GM21367 (cell line): Measurements from ENCODE around the gene RASSF9.

Experiments used
- ATAC-seq: cut with Tn5 transposase; IDR thresholded peaks from one replicate; pipeline ENCODE4 v1.9.1; 2021; ENCODE audit not compliant: unreplicated experiment

Gene RASSF9

GRCh38 chr12:85836197-85837090 is at the start of gene RASSF9:
Gene RASSF9, minus strand, starts transcription at chr12:85836409. Its CDS starts 208 bp downstream, at chr12:85836201.
- ATAC-seq, result no peak

DNA sequence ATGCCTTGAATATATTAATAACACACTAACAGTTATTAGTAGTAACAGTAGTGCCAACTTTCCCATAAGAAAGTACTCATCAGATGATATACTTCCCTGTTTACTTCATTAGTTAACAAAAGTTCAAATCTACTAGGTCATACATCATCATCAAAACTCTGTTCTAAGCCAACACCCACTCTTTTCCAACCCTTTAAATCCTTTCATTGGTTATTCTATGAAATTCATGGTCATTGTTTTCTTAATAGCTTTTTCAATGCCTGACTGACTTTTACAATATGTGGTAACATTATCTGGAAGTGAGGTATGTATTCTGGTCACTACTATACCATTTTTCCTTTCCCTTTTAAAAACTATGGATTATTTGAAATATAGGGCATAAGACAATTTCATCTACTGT is 47.6 kb upstream of the RASSF9 start:
- no peak for ATAC-seq

DNA sequence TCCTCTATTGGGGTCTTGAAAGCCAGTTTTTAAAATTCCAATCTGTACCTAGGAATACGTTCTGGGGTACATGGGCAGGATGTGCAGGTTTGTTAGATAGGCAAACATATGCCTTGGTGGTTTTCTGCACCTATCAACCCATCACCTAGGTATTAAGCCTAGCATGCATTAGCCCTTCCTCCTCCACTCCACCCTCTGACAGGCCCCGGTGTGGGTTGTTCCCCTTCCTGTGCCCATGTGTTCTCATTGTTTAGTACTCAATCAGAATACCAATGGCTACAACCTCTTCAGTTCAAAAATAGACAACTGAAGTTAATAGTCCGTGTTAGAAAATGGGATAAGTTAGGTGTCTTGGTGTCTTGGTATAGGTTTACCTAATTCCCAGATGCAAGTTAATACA is 41.2 kb upstream of the RASSF9 start:
- ATAC-seq, result no peak

GRCh38 chr12:85874031-85874461 is 37.8 kb upstream of the RASSF9 start, which contains the start of gene NTS:
Gene NTS, plus strand, starts transcription at chr12:85874295. Its CDS starts 109 bp downstream, at chr12:85874404.
- ATAC-seq, result peak; percentile 52

DNA sequence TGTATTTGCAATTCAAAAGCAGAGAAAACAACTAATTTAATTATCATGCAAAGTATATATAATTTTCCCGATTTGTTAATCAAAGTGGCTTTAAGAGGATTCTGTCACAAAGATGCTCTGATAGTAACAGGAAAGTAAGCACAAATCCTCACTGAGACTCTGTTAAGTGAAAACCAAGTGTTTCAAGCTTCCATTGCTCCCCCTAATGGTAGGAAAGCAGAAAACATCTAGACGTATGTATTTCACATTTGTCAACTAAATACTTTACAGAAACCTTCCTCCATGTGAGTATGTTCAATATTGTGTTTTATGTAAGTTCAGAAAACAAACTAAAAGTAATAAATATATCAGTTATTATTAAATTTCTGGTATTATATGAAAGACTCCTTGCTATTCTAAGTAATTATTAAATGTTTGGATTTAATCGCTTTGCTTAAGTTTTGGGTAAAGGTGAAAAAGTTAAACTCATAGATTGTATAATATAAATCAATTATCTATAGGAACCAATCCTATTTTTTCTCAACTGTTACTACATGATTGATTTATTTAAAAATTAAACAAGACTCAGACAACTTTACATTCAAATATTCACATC is 36.4 kb upstream of the RASSF9 start:
- ATAC-seq, result peak; percentile 85

DNA sequence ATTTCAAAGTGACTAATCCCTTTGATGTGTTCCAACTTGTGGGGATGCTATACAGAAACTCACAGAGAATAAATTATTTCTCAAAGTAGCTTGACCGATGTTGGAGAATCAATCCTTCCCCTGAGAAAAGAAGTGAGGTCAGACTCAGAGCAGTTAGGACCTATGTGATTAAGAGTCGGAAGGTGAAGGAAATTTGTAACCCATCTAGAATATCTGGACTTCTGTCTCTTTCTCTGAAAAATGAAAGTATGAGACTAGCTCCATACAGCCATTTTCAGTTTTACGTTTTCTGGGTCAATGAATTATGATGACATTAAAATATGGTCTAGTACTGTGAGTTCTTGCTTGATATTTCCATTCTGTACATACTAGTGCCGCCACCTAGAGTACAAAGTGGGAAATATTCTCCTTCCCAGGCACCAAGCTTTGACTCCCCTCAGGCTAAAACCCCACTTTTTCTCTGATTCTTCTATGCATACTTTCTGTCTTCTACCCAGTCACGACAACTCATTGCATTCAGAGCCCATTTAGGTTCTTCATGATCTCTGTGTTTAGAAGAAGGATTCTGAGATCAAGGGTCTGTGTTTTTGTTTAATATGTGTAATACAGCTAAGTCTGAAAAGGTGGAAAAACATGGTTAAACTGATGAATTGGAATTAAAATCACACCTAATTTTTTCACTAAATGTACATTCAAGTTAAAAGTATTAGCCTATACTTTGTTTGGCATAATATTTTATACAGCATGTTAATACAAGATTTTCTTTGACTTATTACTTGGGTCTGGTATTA is 31.0 kb upstream of the RASSF9 start:
- ATAC-seq, result peak; percentile 98

GRCh38 chr12:85865890-85866289 is 29.7 kb upstream of the RASSF9 start:
- ATAC-seq, result no peak

DNA sequence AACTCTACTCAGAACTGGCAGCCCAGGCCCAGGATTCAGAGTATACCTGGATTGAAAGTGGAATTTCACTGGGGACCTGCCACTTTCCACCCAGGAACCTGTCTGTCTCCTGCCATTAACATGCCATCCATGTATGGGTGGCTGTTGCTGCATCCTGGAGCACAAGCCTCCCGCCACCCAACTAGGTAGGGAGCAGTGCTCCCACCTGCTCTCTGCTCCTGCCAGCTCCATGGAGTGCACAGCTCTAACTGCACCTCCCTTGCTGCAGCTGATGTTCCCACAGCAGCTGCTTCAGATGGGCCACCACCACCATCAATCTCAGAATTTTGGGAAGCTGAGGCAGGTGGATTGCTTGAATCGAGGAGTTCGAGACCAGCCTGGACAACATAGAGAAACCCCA is 20.8 kb upstream of the RASSF9 start:
- no peak for ATAC-seq

- ATAC-seq, result no peak
These were observed 19.1 kb upstream of the RASSF9 start for GRCh38 chr12:85855305-85855704.

- ATAC-seq, result no peak
These were observed 13.1 kb upstream of the RASSF9 start for GRCh38 chr12:85849344-85849743.

DNA sequence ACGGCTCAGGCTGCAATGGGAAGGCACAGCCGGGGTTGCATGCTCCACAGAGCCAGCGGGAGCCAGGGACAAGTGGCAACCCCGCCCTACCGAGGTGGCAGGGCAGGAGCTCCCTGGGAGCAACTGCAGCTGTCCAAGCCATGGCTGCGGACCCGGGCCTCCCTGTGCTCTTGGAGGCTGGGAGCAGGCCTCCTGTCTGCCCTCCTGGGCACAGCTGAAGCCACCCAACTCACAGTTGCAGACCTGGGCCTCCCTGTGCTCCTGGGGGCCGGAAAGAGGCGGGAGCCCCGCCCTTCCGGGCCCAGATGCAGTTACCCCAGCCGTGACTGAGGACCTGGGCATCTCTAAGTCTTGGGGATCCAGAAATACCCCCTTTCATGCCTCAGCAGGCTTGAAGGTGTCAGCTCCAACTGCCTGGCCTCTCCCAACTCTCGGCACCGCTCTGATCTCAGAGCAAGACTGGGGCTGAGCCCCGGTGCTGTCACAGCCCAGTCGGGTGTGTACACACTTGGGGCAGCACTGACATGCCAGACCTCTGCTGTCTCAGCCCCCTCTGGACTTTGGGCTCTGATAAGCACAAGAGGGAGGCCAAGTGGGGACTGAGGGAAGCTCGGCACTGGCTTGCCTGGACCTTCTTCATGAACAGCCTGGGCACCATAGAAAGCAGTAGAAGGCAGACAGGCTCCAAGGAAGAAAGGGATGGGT is 7.5 kb upstream of the RASSF9 start:
- no peak for ATAC-seq

GRCh38 chr12:85835426-85836196 is 598 bp downstream of the RASSF9 start:
- no peak for ATAC-seq

DNA sequence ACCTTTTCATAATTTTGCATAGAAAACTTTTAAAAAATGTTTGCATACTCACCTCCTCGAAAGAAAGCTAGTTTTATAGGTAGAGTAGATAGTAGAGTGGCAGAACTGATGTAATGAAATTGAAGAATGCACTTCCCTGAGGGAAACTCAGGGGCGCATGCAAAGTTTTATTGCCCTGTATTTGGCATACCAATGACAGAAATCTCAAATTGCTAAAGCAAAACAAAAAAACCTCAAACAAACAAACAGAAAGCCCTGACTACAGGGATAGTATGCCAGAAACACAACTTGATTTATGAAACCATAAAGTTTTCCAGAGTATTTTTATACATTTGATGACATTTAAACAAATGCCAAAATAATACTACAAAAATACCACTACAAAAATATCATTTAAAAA is 1.8 kb downstream of the RASSF9 start:
- no peak for ATAC-seq

DNA sequence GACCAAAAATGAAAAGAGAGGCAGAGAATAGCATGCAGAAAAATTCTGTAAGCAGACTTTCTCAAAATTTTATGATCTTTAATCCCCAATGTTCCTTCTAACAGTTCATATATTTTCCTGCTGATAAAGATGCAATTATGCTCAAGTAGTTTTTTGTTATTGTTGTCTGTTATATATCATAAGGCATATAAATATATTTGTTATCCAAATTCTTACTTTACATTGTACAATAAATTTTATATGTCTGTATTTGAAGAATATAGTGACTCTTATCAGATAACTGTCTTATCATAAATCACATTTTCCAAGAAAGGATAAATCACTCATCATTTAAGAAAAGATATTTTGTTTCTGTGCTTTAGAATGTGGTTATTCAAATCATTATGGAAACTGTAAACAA is 2.6 kb downstream of the RASSF9 start:
- ATAC-seq, result no peak

DNA sequence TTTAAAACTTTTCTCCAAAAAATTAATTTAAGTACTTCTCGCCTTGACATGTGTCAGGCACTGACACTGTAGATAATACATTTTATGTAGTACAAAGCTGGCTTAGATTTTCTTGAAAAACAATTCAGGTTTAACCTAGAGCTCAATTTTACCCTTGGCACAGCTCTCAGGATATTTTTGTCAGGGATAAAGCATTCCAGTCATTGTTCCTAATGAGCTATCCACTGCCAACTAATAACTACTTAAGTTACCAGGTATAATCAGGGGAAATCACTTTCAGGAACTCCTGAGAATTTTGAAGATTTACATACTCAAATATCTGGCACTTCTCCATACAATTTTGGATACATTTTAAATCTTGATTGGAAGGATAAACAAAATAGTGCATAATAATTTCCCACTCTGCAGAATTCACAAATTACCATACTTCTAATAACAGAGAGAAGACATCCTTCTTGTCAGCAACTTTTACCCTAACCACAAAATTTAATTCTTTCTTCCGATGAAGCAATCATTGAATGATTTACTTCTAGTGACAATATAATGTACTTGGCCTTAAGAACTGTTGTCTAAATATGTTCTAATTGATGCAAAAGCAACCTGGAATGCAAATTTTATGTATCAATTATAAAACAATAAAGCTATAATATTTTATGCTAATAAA is 4.8 kb downstream of the RASSF9 start:
- ATAC-seq, result no peak

- no peak for ATAC-seq
These were observed 6.8 kb downstream of the RASSF9 start for GRCh38 chr12:85829391-85829790.

DNA sequence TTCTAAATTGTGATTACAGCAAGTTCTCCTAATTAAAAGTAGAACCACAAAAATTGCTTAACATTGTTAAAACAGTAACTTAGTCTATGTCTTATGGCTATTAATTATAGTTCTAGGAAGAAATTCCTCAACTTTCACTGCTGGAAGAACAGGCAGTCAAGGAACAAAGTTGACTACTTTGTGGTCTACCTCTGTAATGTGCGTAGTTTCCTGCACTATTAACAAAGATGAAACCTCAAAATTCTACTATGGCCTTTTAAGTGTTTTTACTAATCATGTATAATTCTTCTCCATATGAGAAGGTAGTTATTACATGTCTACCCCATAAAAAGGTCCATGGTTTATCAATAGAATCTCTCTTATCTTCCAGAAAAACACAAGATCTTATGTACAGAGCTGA is 7.6 kb downstream of the RASSF9 start:
- ATAC-seq, result no peak

DNA sequence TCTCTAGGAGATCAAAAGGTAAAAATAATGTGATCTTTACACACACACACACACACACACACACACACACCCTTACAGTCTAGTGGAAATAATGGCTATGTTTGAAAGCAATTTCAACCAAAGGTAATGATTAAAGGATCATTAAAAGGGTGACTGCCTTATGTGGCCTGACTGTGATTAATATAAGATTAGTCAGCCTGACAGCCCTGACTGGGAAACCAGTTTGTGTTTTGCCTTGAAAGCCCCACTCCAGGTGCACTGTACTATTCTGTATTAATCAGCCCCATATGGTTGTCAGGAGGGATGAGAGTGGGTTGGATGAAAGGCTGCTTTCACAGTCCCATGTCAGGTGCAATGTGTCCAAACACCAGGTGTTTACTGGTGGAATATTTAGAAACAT is 10.5 kb downstream of the RASSF9 start:
- no peak for ATAC-seq

GRCh38 chr12:85823436-85824180 is 12.6 kb downstream of the RASSF9 start:
- ATAC-seq, result no peak
